ENCODE data around the gene TTC23.
A peak's percentile ranks its signal among the peaks of the same experiment; 100 is the strongest.

TTC23 gene, protein sequence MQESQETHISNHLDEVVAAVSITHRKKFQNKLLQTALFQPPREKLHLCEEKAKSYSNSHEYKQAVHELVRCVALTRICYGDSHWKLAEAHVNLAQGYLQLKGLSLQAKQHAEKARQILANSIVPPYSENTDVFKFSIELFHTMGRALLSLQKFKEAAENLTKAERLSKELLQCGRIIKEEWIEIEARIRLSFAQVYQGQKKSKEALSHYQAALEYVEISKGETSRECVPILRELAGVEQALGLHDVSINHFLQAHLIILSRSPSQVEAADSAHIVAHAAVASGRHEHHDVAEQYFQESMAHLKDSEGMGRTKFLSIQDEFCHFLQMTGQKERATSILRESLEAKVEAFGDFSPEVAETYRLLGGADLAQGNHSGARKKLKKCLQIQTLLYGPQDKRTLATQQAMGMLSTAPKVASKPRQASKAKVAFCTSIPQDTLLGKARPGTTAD

DNA sequence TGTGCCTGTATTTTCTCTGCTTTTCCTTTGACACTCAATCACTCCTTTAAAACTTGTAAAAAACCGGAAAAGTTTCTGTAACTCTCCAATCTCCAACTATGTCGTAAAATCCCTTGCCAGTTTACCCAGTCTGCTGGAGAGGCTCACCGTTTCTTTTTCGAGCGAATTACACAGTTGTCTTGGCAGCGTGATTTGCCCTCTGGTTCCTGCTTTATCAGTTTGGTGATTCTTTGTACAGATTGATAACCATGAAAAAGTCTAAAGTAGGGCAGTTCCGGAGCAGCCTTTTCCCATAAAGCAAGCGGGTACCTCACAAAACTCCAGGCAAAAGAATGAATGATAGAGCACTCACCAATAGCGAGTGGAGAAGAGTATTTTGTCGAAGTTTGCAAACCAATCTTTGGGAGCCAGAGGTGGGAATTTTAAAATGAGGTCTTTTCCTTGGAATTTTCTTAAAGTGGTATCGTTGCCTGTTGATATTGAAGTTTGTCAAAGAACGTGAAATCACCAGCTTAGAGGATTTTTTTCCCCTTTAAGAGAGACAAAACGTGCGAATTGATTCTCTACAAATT, at the start of gene TTC23:
Gene TTC23 (minus strand): TSS at position 312 of the 572 bp plus-strand sequence. CDS start 20,869 bp downstream, outside the sequence.
- DNase-seq = no peak

DNA sequence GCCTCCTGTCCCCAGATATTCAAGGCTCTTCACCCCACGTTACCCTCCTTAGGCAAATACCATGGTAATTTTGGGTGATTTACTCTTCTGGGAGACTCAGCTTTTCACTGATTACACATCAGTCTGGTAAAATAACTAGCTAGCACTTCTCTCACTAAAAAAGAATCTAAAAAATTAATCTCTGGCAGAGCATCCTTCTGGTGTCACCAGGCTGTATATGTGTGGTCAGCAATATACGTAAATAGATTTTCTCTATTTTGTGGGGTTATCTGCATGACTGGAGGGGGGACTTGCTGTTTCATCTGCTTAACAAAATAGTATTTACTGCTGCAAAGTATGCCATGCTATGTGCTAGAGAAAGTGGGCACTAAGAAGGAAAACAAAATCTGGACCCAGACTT, 47.0 kb upstream of the TTC23 start:
- DNase-seq = no peak

DNA sequence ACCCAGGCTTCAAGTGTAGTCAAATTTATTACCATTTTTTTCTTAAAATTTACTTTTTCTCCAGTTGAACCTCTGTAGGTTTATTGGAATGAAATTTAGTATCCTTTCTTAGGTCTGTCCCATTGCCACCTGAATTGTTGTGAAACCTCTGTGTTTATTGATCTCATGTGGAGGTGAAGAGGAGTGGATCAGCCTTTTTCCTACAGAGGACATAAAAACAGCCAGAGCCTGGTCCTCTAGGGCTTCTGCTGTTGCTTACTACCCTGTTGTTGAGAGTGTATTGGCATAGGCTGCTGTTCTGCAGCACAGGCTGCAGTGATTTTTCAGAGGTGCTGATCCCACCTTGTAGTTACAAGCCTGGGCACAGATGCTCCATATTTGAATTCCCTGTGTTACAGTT, 46.5 kb upstream of the TTC23 start:
- DNase-seq = no peak

DNA sequence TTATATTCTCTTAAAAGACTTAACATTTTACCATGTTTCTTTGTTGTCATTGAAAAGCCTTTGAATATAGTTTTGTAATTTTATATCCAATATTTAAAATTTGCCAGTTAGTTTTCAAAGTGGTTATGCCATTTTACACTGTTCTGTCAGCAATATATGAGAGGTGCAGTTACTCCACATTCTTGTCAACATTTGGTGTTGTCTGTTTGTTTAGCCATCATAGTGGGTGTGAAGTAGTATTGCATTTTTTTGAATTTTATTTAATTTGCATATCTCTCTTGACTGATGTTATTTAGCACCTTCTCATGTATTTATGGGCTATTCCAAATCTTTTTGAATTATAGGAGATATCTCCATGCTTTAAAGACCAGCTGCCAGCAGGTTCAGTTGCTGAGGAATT, 42.3 kb upstream of the TTC23 start:
- no peak for DNase-seq

DNA sequence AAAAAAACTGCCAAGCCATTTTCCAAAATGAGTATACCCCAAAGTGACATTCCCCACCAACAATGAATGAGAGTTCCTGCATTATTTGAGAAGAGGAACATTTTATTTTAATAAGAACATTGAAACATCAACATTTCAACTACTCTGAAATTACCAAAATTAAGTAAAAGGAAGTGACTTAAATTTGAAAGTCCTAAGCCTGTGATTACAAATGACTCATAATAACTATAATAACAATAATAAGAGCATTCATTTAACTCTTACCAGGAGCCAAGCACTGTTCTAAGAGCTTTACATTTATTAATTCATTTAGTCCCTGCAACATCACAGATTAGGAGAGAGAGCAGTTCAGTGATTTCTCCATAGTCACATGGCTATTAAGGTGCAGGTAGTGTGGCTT, 34.3 kb upstream of the TTC23 start:
- no peak for DNase-seq

DNA sequence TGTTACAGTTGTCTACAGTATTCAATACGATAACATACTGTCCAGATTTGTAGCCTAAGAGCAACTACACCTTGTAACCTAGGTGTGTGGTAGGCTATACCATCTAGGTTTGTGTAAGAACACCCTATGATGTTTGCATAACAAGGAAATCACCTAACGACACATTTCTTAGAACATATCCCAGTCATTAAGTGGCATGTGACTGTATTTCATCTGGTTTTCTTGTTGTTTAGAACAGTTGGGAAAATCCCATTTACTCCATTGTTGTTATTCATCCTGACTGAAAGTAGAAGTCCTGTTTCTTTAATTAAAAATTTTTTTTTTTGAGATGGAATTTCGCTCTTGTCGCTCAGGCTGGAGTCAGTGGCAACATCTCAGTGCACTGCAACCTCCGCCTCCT, 33.2 kb upstream of the TTC23 start:
- DNase-seq = no peak

DNA sequence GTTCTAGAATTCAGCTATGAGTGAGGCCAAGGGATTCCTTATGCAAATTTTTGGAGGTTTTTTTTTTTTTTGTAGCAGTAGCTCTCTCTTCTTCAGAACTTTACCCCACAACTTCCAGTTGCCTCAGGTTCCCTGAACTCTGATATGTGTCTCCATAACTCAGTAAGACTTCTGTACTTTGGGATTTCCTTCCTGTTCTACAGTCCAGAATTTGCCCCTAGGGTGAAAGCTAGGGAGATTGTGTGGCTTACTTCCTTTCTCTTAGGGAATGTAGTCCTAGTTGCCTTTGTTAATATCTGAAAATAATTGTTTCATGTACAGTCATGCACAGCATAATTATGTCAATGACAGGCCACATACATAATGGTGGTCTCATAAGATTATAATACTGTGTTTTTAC, 32.7 kb upstream of the TTC23 start:
- DNase-seq = no peak

DNA sequence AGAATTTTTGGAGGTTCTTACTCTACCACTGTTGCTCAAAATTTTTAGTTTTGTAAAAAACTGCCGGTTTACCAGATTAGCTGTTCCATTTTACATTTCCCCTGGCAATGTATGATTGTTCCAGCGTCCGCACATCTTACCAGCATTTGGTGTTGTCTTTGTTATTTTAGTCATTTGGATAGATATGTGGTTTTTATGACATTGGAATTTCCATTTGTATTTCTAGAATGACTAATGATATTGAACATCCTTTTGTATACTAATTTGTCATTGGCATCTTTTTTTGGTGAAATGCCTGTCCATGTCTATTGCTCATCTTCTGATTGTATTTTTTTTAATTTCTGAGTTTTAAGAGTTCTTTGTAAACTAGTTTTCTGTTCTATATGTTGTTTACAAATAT, 30.4 kb upstream of the TTC23 start:
- no peak for DNase-seq

DNA sequence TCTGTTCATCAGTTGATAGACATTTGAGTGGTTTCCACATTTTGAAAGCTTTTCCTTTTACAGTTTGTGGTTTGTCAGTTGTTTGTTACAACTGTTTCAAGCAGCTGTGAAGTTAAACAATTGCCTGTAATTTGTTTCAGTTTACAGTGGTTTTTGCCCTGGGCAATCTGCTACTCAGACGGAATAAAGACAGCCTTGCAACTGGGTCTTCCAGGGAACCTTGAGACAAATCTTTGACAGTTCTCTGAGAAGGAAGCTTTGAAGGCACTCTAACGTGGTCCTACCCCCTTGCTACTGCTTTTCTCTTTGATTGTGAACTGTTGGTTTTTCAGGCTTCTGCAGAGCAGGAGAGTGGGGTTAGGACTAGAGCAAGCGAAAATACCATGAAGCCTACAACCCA, 29.9 kb upstream of the TTC23 start:
- DNase-seq = no peak

DNA sequence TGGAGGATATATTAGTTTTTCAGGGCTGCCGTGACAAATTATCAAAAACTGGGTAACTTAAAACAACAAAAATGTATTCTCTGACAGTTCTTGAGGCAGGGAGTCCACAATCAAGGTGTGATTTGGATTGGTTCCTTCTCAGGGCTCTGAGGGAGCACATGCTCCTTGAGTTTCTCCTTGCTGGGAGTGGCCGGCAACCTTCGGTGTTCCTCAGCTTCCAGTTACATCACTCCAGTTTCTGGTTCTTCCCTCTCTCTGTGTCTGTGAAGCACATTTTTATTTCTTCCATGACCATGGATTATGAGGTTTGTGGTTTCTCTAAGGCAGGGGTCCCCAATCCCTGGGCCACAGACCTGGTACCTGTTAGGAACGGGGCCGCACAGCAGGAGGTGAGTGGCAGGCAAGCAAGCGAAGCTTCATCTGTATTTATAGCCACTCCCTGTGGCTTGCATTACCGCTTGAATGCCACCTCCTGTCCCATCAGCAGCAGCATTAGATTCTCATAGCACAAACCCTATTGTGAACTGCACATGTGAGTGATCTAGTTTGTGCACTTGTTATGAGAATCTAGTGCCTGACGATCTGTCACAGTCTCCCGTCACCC, 26.2 kb upstream of the TTC23 start:
- DNase-seq = no peak

DNA sequence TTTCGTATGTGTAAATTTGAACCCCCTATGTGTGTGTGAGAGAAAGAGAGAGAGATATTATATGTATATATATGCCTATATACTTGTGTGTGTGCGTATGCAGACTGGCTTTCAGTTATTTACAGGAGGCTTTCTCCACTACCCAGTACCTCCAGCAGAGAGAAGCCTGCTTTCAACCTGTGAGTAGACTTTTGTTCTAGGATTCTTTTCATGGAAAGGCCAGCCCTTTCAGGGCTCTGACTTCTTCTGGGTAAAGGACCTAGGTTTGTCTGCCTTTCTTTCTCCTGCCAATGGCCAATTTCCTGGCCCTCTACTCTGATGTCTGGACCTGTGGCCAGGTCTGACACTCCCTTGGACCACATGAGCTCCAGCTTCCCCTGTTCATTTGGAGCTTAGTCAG, 25.7 kb upstream of the TTC23 start:
- no peak for DNase-seq

DNA sequence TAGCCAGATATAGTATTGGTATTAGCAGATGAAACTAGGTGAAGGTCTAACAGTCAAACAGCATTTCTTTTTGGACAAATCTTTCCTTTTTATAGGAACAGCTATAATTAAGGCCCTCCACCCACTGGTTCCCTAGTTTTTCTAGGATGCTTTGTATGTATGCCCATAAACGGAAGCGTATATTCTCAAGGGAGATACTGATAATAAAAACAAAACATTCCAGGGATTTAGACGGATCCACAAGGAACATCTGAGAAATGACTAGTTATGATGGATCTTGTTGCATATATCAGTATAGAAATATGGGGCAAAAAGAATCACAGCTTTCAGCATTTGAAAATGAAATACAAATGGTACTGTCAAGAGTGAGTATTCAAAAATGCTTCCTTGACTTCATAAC, 24.4 kb upstream of the TTC23 start:
- DNase-seq = no peak

DNA sequence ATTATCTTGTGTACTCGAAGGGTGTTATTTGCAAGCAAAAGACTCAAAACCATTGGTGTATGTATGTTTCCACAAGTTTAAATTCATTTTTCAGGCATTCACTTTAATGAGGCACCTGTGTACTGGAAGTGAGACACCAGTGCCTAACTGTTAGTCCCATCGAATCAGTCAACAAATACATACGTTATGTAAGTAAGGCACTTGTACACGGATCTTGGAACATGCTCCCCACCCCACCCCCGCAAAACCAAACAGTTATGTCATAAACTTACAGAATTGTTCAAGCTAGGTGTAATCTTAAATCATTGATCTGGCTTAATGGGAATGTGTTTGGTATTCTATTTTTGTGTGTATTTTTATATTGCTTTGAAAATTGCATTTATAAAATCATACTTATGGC, 19.1 kb upstream of the TTC23 start:
- DNase-seq = no peak

DNA sequence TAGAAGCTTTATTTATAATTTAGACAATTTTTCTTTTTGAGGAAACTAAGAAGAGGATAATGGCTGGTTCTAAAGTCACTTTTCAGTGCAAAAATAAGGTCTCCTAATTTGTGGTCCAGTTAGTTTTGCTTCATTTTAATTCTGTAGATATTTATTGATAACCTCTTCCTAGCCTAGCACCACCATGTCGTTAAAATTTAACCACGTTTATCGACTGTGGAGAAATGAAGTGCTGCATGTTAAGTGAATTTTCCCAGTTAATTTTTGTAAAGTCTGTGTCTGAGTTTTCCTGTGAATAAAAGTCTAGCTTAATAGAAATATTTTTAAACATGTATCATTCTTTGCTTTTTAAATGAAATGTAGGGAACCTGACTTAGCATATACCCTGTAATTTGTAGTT, 18.6 kb upstream of the TTC23 start:
- DNase-seq = no peak

DNA sequence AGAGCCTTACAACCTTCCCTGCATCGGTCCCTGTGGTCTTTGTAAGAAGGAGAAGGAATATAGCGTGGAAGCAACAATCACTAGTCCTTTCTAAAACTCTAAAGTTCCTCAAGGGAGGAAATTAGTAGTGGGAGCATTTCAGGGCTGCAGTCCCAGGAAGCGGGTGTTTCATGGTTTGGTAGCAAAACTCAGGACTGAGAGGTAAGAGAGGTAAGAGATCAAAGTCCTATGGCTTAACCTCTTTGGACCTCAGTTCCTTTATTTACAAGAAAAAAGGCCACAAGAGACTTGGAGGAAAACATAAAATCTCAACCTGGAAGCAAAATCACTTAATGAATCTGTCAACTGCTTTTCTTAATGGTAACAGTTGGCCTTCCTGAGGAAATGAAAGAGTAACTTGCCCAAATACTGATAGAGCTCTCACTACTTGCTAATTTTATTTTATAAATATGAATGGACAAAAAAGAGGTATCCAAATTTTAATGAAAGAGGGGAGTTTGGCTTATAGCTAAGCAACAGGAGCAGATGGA, 16.2 kb upstream of the TTC23 start:
- no peak for DNase-seq

DNA sequence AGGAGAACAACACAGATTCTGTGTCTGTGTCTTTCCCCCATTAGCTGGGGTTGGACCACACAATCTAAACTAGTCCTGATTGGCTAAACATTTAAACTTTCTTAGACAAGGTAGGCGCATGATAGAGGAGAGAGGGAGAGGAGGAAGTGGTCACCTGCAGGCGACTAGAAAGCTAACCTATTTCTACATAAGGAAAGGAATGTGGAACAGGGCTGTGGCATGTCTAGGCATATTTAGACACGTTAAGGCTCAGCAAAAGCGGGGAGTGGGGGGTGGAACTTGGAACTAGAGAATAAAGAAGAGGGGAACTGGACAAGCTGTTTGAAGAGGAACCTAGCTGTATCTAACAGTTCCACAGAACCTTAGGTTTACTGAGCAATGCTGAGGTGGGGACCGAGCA, 14.7 kb upstream of the TTC23 start:
- no peak for DNase-seq

DNA sequence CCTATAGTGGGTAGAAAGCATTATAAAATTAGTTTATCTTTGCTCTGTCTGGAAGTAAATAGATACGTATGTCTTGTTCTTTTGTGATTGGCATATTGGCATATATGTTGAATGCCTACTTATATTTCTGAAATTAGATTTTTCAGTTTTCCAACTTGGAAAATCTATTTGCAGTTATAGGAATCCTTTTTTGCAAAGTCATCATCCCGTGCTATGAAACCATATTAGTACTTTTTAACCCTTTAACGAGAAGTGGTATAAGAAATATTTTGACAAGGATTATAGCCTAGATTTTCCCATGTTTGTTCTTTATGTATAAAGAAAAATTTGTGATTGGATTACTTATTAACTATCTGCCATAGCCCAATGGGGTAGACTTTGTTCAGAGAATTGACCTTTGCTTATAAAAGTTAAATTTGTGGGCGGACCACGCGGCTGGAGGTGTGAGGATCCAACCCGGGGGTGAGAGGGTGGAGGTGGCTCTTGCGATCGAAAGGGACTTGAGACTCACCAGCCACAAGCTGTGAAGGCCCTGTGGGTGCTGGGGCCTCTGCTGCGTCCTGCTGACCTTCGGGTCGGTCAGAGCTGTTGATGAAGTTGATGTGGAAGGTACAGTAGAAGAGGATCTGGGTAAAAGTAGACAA, 7.8 kb upstream of the TTC23 start:
- no peak for DNase-seq

DNA sequence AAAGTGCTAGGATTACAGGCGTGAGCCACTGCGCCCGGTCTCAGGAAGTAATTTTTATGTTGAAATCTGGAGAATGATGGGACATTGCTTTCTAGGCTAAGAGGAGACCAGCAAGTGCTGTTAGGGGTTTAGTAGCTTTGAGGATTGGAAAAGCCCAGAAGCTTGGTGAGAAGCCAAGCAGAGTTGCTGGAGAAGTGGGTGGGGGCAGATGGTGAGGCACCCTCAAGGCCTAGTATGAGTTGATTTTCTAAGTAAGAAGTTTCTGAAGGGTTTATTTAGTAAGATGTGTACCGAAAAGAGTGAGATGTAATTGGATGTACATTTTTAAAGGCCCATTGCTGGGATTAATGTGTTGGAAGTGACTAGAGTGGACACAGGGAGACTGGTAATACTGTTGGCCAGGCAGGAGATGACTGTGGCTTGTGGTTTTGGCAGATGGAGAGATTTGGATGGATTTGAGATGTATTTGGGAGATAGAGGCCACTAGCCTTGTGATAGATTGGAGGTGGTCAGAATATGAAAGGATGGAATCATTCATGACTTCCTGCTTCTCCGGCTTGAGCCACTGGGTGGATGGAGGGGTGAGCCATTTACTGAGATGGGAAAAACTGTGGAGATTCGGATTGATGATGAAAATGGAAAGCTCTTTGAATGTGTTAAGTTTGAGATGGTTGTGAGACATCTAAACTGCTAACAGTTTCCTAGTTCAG, 4.2 kb upstream of the TTC23 start:
- DNase-seq = no peak

DNA sequence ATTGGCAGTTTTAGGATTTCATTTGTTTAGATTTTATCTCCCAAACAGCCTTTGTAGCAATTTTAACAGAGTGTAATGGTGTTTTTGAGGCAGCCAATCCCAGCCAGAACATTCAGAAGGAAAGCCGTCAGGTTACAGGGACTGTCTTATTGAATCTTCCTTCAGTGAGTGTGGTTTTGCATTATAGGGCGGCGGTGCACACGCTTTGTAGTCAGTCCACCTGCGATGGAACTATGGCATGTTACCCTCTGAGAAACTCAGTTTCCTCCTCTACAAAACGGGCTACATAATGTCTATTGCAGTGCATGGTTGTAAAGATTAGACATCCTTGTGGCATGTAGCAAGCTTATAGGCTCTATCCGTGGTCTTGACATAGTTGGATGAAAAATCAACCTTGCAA, 2.9 kb upstream of the TTC23 start:
- no peak for DNase-seq

DNA sequence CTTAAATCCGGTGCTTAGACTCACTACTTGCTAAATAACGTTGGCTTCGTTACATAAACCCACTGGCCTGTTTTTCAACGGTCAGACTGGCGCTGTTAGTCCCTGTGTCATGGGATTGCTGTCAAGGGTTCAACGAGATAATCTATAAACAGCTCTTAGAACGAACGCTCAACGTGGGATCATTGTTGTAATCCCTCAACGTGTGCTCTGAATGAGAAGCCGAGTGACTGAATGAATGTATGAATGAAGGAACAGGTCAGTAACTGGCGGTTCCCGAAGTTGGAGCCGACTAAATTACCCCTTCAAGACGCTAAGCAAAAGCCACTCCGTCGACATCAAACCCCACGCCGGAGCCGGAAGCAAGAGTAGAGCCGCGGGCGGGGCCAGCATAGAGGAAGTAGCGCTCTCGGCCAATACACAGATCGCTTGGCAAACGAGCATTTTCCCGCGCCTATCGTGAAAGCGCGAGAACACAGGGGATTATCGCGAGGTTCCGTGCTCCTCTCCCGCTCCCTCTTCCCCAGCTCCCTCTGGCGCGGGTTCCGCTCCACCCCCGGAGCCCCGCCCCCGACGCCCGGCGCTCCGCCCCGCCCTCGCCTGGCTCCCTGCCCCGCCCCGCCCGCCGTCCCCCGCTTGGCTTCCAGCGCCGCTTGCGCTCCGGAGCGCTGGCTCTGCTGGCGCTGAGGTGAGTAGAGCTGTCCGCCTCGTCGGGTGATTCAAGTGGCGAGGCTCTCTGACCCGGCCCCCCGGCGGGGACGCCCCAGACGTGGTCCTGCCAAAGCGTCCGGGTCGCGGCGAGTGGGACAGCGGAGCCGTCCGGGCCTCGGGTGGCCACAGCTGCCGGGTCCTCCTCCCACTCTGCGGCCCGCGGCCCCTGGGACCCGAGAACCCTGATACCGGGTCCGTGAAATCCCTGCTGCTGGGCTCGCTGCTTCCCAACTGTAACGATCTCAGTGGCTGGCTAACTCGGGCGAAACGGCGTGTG, 1.8 kb upstream of the TTC23 start, which contains the start of gene LRRC28:
Gene LRRC28 (plus strand): TSS at position 625 of the 985 bp plus-strand sequence. CDS start 4,477 bp downstream, outside the sequence.
- DNase-seq = peak; percentile 98

DNA sequence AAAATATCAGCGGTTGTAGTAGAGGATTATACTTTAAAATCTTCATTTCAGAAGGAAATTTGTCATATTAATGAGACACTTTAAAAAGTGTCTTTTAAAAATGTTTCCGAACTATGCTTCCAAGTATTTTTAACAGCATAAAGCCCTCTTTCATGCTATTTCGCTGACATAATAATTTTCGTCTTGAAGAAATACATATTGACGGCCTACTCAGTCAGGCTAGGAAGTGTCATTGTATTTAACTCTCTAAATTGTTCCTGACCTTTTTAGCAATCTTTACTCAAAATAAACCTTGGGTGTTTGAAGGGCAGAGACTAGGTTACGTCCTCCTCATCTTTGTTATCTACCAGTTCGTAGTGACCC, 1.1 kb upstream of the TTC23 start:
- no peak for DNase-seq

DNA sequence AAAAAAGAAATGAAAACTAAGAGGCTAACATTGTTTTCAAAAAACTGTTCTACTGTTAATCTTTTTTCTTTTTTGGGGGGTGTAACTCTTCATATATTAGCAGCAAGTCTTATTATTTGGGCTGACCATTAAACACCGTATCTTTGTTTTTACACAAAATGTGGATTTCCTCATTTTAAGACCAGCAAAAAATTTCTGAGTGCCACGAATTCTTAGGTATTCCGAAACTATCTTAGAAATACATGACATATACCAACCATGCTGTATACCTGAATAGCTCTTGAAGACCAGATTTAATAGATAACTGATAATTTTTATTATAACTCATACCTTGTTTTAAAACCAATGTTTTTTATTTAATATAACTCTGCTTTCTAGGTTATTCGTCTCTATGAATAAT, 620 bp upstream of the TTC23 start:
- no peak for DNase-seq
